ENCODE results near the gene SLC2A13.

The SLC2A13 gene

GRCh38 chr12:40105515-40106201 lies at the start of gene SLC2A13:
TSS of gene SLC2A13 (minus strand) at chr12:40106081. CDS start at chr12:40105808, 273 bp downstream.
- DNase-seq: peak; percentile 74 to 80

GRCh38 chr12:40154381-40154780 lies 48.5 kb upstream of the SLC2A13 start:
- DNase-seq: no peak

GRCh38 chr12:40153432-40153831 lies 47.6 kb upstream of the SLC2A13 start:
- DNase-seq: no peak

- DNase-seq: peak; percentile 53 to 59
Measured at GRCh38 chr12:40152783-40153383, 47.0 kb upstream of the SLC2A13 start.

- no peak for DNase-seq
Measured at GRCh38 chr12:40149673-40150260, 43.9 kb upstream of the SLC2A13 start.

- no peak for DNase-seq
Measured at GRCh38 chr12:40146800-40147797, 41.2 kb upstream of the SLC2A13 start.

GRCh38 chr12:40145896-40146295 lies 40.0 kb upstream of the SLC2A13 start:
- DNase-seq: no peak

- no peak for DNase-seq
Measured at GRCh38 chr12:40144023-40144422, 38.1 kb upstream of the SLC2A13 start.

- no peak for DNase-seq
Measured at GRCh38 chr12:40142001-40142744, 36.3 kb upstream of the SLC2A13 start.

- DNase-seq: no peak
Measured at GRCh38 chr12:40138526-40138925, 32.6 kb upstream of the SLC2A13 start.

GRCh38 chr12:40137252-40137651 lies 31.4 kb upstream of the SLC2A13 start:
- peak; percentile 34 to 53 for DNase-seq

GRCh38 chr12:40127408-40127807 lies 21.5 kb upstream of the SLC2A13 start:
- no peak for DNase-seq

- no peak for DNase-seq
Measured at GRCh38 chr12:40123496-40123895, 17.6 kb upstream of the SLC2A13 start.

- no peak for DNase-seq
Measured at GRCh38 chr12:40122842-40123241, 17.0 kb upstream of the SLC2A13 start.

- no peak for DNase-seq
Measured at GRCh38 chr12:40117818-40118217, 11.9 kb upstream of the SLC2A13 start.

- no peak for DNase-seq
Measured at GRCh38 chr12:40110586-40110985, 4.7 kb upstream of the SLC2A13 start.

- peak in 1 of 2 donors; percentile 19 for DNase-seq
Measured at GRCh38 chr12:40107803-40108620, 2.1 kb upstream of the SLC2A13 start.

GRCh38 chr12:40107098-40107802 lies 1.4 kb upstream of the SLC2A13 start:
- peak; percentile 82 to 87 for DNase-seq

- peak in 1 of 2 donors; percentile 24 for DNase-seq
Measured at GRCh38 chr12:40106655-40107054, 774 bp upstream of the SLC2A13 start.

- DNase-seq: no peak
Measured at GRCh38 chr12:40106202-40106533, 287 bp upstream of the SLC2A13 start.

GRCh38 chr12:40105265-40105514 lies 691 bp downstream of the SLC2A13 start:
- no peak for DNase-seq

All from CD4-positive, alpha-beta T cell treated with Interleukin-4 for 1 hour (primary cell).